WTC11 (cell line): Measurements from ENCODE around the gene FIZ1.

Source experiments
- CREM ChIP-seq: sonication (generic); formaldehyde crosslinking; IDR thresholded peaks from 2 replicates; pipeline ENCODE4 v1.8.1; 2022; ENCODE audit warnings: mild to moderate bottlenecking, missing genetic modification reagents, moderate library complexity
- SMAD3 ChIP-seq: sonication (generic); formaldehyde crosslinking; IDR thresholded peaks from 2 replicates; pipeline ENCODE4 v1.8.0; 2022; ENCODE audit warnings: missing genetic modification reagents, mild to moderate bottlenecking, borderline replicate concordance
- STAT6 ChIP-seq: sonication (generic); formaldehyde crosslinking; conservative IDR thresholded peaks from 2 replicates; pipeline ENCODE4 v1.8.1; 2023; ENCODE audit warnings: mild to moderate bottlenecking, low read depth, missing genetic modification reagents, moderate library complexity
- ZBTB21 ChIP-seq: sonication (generic); formaldehyde crosslinking; IDR thresholded peaks from 2 replicates; pipeline ENCODE4 v1.8.1; 2023; ENCODE audit warnings: mild to moderate bottlenecking, missing genetic modification reagents, borderline replicate concordance
- TF ChIP-seq, protein P1 (sequence below): fragments of 250-450 bp; sonication (Bioruptor Pico); IDR thresholded peaks from 2 replicates; pipeline ENCODE4 v1.9.0; 2021; ENCODE audit warnings: mild to moderate bottlenecking
- TF ChIP-seq, protein P2 (sequence below): fragments of 200-600 bp; IDR thresholded peaks from 2 replicates; pipeline ENCODE4 v1.8.0; 2022; ENCODE audit warnings: antibody characterized with exemption

GRCh38 chr19:55637534-55637933 lies 38.2 kb upstream of the FIZ1 start:
- TF ChIP-seq STAT6 (CRISPR knock-in tag) (no peak), CREM (CRISPR knock-in tag) (no peak), SMAD3 (CRISPR knock-in tag) (no peak), ZBTB21 (no peak)
- TF ChIP-seq, protein P1, sequence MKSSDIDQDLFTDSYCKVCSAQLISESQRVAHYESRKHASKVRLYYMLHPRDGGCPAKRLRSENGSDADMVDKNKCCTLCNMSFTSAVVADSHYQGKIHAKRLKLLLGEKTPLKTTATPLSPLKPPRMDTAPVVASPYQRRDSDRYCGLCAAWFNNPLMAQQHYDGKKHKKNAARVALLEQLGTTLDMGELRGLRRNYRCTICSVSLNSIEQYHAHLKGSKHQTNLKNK (CRISPR knock-in tag): no peak
- TF ChIP-seq, protein P2, sequence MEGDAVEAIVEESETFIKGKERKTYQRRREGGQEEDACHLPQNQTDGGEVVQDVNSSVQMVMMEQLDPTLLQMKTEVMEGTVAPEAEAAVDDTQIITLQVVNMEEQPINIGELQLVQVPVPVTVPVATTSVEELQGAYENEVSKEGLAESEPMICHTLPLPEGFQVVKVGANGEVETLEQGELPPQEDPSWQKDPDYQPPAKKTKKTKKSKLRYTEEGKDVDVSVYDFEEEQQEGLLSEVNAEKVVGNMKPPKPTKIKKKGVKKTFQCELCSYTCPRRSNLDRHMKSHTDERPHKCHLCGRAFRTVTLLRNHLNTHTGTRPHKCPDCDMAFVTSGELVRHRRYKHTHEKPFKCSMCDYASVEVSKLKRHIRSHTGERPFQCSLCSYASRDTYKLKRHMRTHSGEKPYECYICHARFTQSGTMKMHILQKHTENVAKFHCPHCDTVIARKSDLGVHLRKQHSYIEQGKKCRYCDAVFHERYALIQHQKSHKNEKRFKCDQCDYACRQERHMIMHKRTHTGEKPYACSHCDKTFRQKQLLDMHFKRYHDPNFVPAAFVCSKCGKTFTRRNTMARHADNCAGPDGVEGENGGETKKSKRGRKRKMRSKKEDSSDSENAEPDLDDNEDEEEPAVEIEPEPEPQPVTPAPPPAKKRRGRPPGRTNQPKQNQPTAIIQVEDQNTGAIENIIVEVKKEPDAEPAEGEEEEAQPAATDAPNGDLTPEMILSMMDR: no peak
